GM23248 (cell line): ENCODE measurements around the gene KIF22.

Experiments used
- EZH2 ChIP-seq: fragments of 200-600 bp; sonication (generic); IDR thresholded peaks from 2 replicates; pipeline ENCODE4 v1.6.1; 2018; ENCODE audit warnings: antibody characterized with exemption, mild to moderate bottlenecking; ENCODE audit not compliant: insufficient read depth, poor library complexity, severe bottlenecking
- EZH2phosphoT487 ChIP-seq: fragments of 200-600 bp; sonication (generic); IDR thresholded peaks from 2 replicates; pipeline ENCODE4 v1.6.1; 2018; ENCODE audit warnings: antibody characterized with exemption, moderate library complexity, mild to moderate bottlenecking, low read depth; ENCODE audit not compliant: insufficient read depth

DNA sequence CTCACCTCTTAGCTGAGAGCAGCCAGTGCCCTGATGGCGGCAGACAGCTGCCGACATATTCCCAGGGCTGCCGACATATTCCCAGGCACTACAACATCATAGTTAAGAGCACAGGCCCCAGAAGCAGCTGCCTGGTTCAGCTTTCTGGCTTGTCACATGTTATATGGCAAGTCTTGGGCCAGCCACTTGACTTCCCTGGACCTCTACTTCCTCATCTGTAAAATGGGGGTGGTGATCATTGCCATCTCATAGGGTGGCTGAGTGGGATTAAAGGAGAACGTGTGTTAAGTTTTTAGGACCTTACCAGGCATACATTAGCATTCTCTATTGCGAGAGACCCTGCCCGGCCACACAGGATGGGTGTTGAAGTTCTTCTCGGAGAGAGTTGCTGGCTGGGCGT, 53.4 kb downstream of the KIF22 start:
- no peak for TF ChIP-seq EZH2phosphoT487
- no peak for TF ChIP-seq EZH2
